ENCODE measurements around the gene KIAA1958. TPM values are rescaled to one million over a fixed set of nuclear protein-coding genes. Genes with fewer than 3 reads are reported as not detected.

Gene KIAA1958
- total and polyA plus RNA-seq, 4 donors = 0.99 to 7.1 (median 3.3) TPM

DNA sequence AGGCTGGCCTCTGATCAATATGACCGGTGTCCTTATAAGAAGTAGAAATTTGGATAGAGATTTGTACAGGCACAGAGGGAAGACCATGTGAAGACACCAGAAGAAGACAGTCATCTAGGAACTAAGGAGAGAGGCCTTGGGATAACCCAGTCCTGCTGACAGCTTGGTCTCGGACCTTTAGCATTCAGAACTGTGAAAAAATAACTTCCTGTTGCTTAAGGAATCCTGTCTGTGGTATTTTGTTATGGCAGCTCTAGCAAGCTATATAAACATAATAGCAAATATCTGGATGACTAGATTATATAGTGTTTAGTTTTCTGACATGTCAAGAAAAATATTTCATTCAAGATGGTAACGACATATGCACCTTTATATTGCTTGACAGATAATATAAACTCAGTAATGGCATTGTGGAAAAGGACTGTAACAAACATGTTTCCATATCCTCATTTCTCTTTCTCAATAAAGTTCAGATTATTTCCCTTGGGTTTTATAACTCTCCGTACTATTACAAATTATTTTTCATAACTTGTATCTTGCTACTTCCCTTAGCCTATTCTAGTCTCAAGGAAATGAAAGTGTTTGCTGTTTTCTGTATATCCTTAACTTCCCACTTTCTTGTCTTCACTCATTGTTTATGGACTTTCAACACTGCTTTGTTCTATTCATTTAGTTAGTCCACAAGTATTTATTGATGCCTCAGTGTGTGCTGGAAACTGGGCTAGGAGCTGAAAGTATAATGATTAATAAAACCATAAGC is 62.4 kb downstream of the KIAA1958 start:
- H3K36me3 ChIP-seq (ENCODE audit: control insufficient read depth in 4 of 4, insufficient read depth in 3 of 4, low read depth in 1 of 4, low read length in 3 of 4) = no peaks in the 10 kb centered on the region
- H3K9ac ChIP-seq (ENCODE audit: low read depth in 1 of 2, low read length in 2 of 2) = no peak overlapping the region
- no peak overlapping the region for H3K27ac ChIP-seq (ENCODE audit: low read depth in 1 of 2, low read length in 2 of 2)
- no peaks in the 10 kb centered on the region for H3K27me3 ChIP-seq (ENCODE audit: control insufficient read depth in 4 of 4, insufficient read depth in 4 of 4, low read length in 3 of 4)
- DNase-seq (ENCODE audit: low spot score) = no peak
- no peaks in the 10 kb centered on the region for H3K9me3 ChIP-seq (ENCODE audit: control insufficient read depth in 4 of 4, low read length in 3 of 4)
- WGBS = 86% methylated on average over 4 of the region's 4 CpGs
- no peak overlapping the region for H3K4me3 ChIP-seq (ENCODE audit: low read depth in 1 of 3, low read length in 3 of 3)
- TF ChIP-seq SP1 (IDR thresholded peaks at IDR 0.05) = no peak
- no peak for TF ChIP-seq GABPA (IDR thresholded peaks at IDR 0.05 in 1 of 2, conservative IDR thresholded peaks at IDR 0.05 in 1 of 2)
- TF ChIP-seq JUND (IDR thresholded peaks at IDR 0.05) = no peak
- no peak for TF ChIP-seq HNF4A (conservative IDR thresholded peaks at IDR 0.05)
- TF ChIP-seq FOXA2 (IDR thresholded peaks at IDR 0.05) = no peak
- TF ChIP-seq, protein P1, sequence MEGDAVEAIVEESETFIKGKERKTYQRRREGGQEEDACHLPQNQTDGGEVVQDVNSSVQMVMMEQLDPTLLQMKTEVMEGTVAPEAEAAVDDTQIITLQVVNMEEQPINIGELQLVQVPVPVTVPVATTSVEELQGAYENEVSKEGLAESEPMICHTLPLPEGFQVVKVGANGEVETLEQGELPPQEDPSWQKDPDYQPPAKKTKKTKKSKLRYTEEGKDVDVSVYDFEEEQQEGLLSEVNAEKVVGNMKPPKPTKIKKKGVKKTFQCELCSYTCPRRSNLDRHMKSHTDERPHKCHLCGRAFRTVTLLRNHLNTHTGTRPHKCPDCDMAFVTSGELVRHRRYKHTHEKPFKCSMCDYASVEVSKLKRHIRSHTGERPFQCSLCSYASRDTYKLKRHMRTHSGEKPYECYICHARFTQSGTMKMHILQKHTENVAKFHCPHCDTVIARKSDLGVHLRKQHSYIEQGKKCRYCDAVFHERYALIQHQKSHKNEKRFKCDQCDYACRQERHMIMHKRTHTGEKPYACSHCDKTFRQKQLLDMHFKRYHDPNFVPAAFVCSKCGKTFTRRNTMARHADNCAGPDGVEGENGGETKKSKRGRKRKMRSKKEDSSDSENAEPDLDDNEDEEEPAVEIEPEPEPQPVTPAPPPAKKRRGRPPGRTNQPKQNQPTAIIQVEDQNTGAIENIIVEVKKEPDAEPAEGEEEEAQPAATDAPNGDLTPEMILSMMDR (IDR thresholded peaks at IDR 0.05; ENCODE audit: low read depth, low read length, missing input control) = no peak
- TF ChIP-seq, protein P2, sequence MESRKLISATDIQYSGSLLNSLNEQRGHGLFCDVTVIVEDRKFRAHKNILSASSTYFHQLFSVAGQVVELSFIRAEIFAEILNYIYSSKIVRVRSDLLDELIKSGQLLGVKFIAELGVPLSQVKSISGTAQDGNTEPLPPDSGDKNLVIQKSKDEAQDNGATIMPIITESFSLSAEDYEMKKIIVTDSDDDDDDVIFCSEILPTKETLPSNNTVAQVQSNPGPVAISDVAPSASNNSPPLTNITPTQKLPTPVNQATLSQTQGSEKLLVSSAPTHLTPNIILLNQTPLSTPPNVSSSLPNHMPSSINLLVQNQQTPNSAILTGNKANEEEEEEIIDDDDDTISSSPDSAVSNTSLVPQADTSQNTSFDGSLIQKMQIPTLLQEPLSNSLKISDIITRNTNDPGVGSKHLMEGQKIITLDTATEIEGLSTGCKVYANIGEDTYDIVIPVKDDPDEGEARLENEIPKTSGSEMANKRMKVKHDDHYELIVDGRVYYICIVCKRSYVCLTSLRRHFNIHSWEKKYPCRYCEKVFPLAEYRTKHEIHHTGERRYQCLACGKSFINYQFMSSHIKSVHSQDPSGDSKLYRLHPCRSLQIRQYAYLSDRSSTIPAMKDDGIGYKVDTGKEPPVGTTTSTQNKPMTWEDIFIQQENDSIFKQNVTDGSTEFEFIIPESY (IDR thresholded peaks at IDR 0.05) = no peak
- no peak for TF ChIP-seq RXRA (IDR thresholded peaks at IDR 0.05)
- TF ChIP-seq, protein P3, sequence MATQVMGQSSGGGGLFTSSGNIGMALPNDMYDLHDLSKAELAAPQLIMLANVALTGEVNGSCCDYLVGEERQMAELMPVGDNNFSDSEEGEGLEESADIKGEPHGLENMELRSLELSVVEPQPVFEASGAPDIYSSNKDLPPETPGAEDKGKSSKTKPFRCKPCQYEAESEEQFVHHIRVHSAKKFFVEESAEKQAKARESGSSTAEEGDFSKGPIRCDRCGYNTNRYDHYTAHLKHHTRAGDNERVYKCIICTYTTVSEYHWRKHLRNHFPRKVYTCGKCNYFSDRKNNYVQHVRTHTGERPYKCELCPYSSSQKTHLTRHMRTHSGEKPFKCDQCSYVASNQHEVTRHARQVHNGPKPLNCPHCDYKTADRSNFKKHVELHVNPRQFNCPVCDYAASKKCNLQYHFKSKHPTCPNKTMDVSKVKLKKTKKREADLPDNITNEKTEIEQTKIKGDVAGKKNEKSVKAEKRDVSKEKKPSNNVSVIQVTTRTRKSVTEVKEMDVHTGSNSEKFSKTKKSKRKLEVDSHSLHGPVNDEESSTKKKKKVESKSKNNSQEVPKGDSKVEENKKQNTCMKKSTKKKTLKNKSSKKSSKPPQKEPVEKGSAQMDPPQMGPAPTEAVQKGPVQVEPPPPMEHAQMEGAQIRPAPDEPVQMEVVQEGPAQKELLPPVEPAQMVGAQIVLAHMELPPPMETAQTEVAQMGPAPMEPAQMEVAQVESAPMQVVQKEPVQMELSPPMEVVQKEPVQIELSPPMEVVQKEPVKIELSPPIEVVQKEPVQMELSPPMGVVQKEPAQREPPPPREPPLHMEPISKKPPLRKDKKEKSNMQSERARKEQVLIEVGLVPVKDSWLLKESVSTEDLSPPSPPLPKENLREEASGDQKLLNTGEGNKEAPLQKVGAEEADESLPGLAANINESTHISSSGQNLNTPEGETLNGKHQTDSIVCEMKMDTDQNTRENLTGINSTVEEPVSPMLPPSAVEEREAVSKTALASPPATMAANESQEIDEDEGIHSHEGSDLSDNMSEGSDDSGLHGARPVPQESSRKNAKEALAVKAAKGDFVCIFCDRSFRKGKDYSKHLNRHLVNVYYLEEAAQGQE (IDR thresholded peaks at IDR 0.05) = no peak
- no peak for TF ChIP-seq RAD21 (IDR thresholded peaks at IDR 0.05)
- TF ChIP-seq NR2F2 (IDR thresholded peaks at IDR 0.05) = no peak
- peaks cover 0 to 2% (median under 1%) of the 10 kb centered on the region in 4 donors for H3K4me1 ChIP-seq (ENCODE audit: control insufficient read depth in 4 of 4, insufficient read depth in 4 of 4, low read length in 3 of 4)

DNA sequence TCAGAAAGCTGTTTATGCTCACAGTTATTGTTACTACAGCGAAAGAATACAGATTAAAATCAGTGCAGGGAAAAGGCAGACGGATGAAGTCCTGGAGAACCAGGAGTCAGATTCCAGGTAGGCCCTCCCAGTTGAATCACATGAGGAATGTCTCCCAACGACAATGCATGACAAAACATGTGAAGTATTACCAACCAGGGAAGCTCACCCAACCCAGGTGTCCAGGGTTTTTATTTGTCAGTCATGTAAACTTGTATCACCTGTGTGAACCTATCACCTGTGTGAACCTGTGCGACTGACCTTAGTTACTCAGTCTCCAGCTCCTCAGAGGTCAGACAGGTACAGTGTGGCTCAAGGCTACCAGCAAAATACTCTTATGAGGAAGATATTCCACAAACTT is 63.9 kb downstream of the KIAA1958 start:
- no peak overlapping the region for H3K4me3 ChIP-seq (ENCODE audit: low read depth in 1 of 3, low read length in 3 of 3)
- TF ChIP-seq FOXA1 (IDR thresholded peaks at IDR 0.05) (no peak), GABPA (IDR thresholded peaks at IDR 0.05 in 1 of 2, conservative IDR thresholded peaks at IDR 0.05 in 1 of 2) (no peak), YY1 (IDR thresholded peaks at IDR 0.05) (no peak), HNF4A (conservative IDR thresholded peaks at IDR 0.05) (no peak), RAD21 (IDR thresholded peaks at IDR 0.05) (no peak)
- no peaks in the 10 kb centered on the region for H3K9me3 ChIP-seq (ENCODE audit: control insufficient read depth in 4 of 4, low read length in 3 of 4)
- H3K9ac ChIP-seq (ENCODE audit: low read depth in 1 of 2, low read length in 2 of 2) = no peak overlapping the region
- peaks cover 0 to 2% (median under 1%) of the 10 kb centered on the region in 4 donors for H3K4me1 ChIP-seq (ENCODE audit: control insufficient read depth in 4 of 4, insufficient read depth in 4 of 4, low read length in 3 of 4)
- no peaks in the 10 kb centered on the region for H3K36me3 ChIP-seq (ENCODE audit: control insufficient read depth in 4 of 4, insufficient read depth in 3 of 4, low read depth in 1 of 4, low read length in 3 of 4)
- H3K27me3 ChIP-seq (ENCODE audit: control insufficient read depth in 4 of 4, insufficient read depth in 4 of 4, low read length in 3 of 4) = no peaks in the 10 kb centered on the region
- H3K27ac ChIP-seq (ENCODE audit: low read depth in 1 of 2, low read length in 2 of 2) = no peak overlapping the region
- no peak for DNase-seq (ENCODE audit: low spot score)
- WGBS = 92% methylated on average over 4 of the region's 4 CpGs

Data from liver (tissue), 9 donors.